ENCODE results near the gene CTXN1.
"Not testable (repeated sequence)": the region's sequence is repeated elsewhere in the genome, so short reads cannot be mapped to it uniquely, and the experiment has no call there.

CTXN1 gene

GRCh38 chr19:7924651-7925170 is 1.2 kb downstream of the CTXN1 start:
- no peak for DNase-seq

GRCh38 chr19:7924241-7924640 is 1.7 kb downstream of the CTXN1 start:
- no peak for DNase-seq

GRCh38 chr19:7923295-7924191 is 2.4 kb downstream of the CTXN1 start:
- DNase-seq, result no peak

GRCh38 chr19:7922836-7923195 is 3.1 kb downstream of the CTXN1 start:
- DNase-seq, result no peak

- no peak for DNase-seq
Measured at GRCh38 chr19:7921967-7922835, 3.7 kb downstream of the CTXN1 start.

- no peak for DNase-seq
Measured at GRCh38 chr19:7921302-7921966, 4.5 kb downstream of the CTXN1 start.

- DNase-seq, result peak; percentile 98
Measured at GRCh38 chr19:7920519-7921301, 5.2 kb downstream of the CTXN1 start.

GRCh38 chr19:7919610-7920518 is 6.1 kb downstream of the CTXN1 start, which contains the start of gene SNAPC2:
SNAPC2 (plus strand) TSS chr19:7920338; CDS start chr19:7920367, 29 bp downstream.
- peak; percentile 96 for DNase-seq

GRCh38 chr19:7918615-7919421 is 7.1 kb downstream of the CTXN1 start:
- peak; percentile 20 for DNase-seq

- DNase-seq, result not testable (repeated sequence)
Measured at GRCh38 chr19:7918062-7918614, 7.8 kb downstream of the CTXN1 start.

- peak; percentile 81 for DNase-seq
Measured at GRCh38 chr19:7917267-7918061, 8.5 kb downstream of the CTXN1 start.

- peak; percentile 54 for DNase-seq
Measured at GRCh38 chr19:7916955-7917266, 9.0 kb downstream of the CTXN1 start.

- DNase-seq, result peak; percentile 56
Measured at GRCh38 chr19:7916103-7916954, 9.6 kb downstream of the CTXN1 start.

GRCh38 chr19:7915250-7916102 is 10.5 kb downstream of the CTXN1 start:
- DNase-seq, result peak; percentile 47

GRCh38 chr19:7914598-7915045 is 11.3 kb downstream of the CTXN1 start, which contains the start of gene TGFBR3L:
TGFBR3L (plus strand) TSS chr19:7914830.
- no peak for DNase-seq

GRCh38 chr19:7914099-7914498 is 11.8 kb downstream of the CTXN1 start:
- no peak for DNase-seq

- DNase-seq, result no peak
Measured at GRCh38 chr19:7913652-7914051, 12.3 kb downstream of the CTXN1 start.
